Cardiac fibroblast (primary cell): ENCODE results near the gene P2RX2.

Experiments
- DNase-seq, 2 donors: peaks; one replicate each; pipeline versions ENCODE4 v3.0.0 to v3.0.0-alpha.2; 2010; ENCODE audit warnings: low read depth in 2 of 2
- H3K4me3 ChIP-seq, 2 donors: replicated peaks in 1 of 2; 1 replicate in 1 of 2; 2 replicates in 1 of 2; pipeline ENCODE4 v1.5.1; 2011; ENCODE audit warnings: low read depth in 2 of 2, low read length in 2 of 2, mild to moderate bottlenecking in 2 of 2, moderate library complexity in 1 of 2
- TF ChIP-seq, protein P1 (sequence below): IDR thresholded peaks from one replicate; pipeline ENCODE4 v1.5.1; 2011; ENCODE audit warnings: low read depth, mild to moderate bottlenecking, low read length, inconsistent platforms

Gene P2RX2

GRCh38 chr12:132588319-132588718 is 30.3 kb upstream of the P2RX2 start:
- TF ChIP-seq, protein P1, sequence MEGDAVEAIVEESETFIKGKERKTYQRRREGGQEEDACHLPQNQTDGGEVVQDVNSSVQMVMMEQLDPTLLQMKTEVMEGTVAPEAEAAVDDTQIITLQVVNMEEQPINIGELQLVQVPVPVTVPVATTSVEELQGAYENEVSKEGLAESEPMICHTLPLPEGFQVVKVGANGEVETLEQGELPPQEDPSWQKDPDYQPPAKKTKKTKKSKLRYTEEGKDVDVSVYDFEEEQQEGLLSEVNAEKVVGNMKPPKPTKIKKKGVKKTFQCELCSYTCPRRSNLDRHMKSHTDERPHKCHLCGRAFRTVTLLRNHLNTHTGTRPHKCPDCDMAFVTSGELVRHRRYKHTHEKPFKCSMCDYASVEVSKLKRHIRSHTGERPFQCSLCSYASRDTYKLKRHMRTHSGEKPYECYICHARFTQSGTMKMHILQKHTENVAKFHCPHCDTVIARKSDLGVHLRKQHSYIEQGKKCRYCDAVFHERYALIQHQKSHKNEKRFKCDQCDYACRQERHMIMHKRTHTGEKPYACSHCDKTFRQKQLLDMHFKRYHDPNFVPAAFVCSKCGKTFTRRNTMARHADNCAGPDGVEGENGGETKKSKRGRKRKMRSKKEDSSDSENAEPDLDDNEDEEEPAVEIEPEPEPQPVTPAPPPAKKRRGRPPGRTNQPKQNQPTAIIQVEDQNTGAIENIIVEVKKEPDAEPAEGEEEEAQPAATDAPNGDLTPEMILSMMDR, result no peak
- no peak overlapping the region for H3K4me3 ChIP-seq
- DNase-seq, result no peak

DNA sequence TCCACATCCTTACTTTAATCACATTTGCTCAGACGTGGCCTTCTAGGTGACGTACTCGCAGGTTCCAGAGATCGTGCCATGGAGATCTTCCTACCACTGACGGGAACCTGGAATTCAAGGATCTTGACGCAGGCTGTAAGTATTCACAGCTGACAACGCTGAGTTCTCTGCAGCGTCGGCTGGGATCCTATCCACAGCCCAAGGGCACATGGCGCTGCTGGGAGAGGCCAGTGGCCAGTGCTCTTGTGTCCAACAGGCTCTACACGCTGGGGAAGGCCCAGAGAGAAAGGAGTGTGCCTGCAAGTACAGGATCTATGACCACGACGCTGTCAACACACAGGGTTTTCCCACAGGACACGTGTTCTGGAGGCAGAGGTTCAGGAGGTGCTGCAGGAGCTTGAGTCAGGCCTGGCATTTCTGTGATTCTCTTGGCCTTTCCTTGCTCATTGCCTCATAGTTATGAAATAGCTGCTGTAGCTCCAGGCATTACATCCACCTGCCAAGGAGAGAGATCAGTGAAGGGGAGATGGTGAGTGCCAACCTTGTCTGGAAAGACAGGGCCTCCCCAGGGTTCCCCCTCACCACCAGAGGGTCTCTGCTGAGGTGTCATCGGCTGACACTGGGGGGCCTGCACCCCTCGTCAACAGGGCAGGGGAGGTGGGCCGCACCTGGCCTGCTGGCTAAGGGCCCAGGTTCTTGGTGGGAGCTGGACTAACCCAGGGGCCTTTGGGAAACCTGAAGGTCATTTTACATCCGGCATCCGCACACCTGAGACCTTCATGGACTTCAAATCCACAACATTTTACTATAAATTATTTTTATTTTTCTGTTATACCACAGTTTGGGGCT is 29.5 kb upstream of the P2RX2 start:
- TF ChIP-seq, protein P1, result no peak
- H3K4me3 ChIP-seq, result no peak overlapping the region
- no peak for DNase-seq

DNA sequence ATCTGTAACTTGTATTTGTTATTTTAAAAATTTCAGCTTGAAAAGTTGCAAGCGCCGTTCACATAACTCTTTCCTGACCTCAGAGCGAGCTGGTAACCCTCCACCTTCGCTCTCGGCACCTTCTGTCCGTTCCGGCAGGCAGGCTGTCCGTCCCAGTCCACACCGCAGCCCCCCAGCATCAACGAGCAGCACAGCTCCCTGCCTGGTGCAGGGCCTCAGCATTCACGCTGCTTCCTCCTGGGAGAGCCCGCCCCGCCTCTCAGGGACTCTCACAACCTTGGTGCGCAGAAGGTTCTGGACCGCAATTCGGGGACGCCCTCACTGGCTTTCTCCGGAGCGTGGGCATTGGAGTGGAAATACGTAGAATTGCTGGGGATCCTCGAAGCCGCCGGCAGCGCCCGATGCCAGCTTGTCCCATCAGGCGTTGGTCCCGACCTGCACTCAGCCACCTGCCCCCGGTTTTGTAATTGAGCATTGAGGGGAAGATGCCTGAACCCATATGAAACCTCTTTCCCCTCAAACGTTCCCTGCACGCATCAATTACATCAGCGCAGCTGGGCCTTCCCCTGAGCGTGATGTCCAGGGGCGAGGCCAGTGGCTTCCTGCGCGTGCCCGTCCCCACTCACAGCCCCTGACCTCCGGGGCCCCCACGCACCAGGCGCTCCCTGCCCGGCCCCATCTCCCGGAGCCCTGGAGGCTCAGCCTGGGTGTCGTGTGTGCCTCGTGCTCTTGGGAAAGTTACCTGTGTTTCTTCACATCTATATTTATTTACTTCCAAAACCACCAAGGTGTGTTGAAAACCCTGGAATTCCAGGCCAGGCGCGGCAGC is 27.3 kb upstream of the P2RX2 start:
- no peak for DNase-seq

GRCh38 chr12:132592282-132592970 is 26.1 kb upstream of the P2RX2 start:
- DNase-seq, result no peak
- TF ChIP-seq, protein P1, result no peak
- H3K4me3 ChIP-seq, result no peak overlapping the region

More for the DNA sequence above, 27.3 kb upstream of the P2RX2 start:
- no peak overlapping the region for H3K4me3 ChIP-seq
- TF ChIP-seq, protein P1, result no peak

- H3K4me3 ChIP-seq, result no peak overlapping the region
- TF ChIP-seq, protein P1, result no peak
- no peak for DNase-seq
Measured at GRCh38 chr12:132593071-132593470, 25.5 kb upstream of the P2RX2 start.

DNA sequence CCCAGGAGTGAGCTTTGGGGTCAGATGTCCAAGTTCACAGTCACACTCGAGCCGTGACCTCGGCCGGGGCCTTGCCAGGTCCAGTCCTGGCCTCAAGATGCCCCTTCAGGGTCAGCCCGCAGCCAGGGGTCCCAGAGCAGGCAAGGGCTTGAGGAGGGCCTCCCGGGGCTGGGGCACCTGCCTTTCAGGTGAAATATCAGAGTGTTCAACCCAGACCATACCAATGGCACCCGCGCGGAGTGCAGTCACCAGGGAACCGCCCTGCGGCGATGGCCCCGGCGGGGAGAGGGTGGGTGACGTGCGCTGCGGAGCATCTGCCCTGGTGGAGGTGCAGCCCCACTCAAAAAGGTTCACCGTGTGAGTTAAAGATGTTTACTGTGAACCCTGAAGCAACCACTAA is 25.1 kb upstream of the P2RX2 start:
- H3K4me3 ChIP-seq, result no peak overlapping the region
- no peak for DNase-seq
- TF ChIP-seq, protein P1, result no peak
